COLO829 (cell line): Measurements from ENCODE around the gene ABCA9.
"Not testable (repeated sequence)": the region's sequence is repeated elsewhere in the genome, so short reads cannot be mapped to it uniquely, and the experiment has no call there.

ENCODE experiments used
- DNase-seq: peaks from one replicate; pipeline ENCODE4 v3.0.0; 2012; ENCODE audit warnings: low spot score

Gene ABCA9

GRCh38 chr17:69042308-69042707, 18.4 kb downstream of the ABCA9 start:
- no peak for DNase-seq

GRCh38 chr17:69031839-69032238, 28.9 kb downstream of the ABCA9 start:
- no peak for DNase-seq

DNA sequence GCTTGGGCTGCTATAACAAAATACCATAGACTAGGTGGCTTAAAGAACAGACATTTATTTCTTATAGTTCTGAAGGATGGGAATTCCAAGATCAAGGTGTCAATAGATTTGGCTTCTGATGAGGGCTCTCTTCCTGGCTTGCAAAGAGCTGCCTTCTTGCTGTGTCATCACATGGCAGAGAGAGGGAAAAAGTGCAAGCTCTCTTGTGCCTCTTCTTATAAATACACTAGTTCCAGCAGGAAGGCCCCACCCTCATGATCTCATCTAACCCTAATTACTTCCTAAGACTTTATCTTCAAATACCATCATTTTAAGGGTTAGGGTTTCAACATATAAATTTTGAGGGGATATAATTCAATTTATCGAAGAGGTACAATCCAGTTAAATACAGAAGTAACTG, 30.6 kb downstream of the ABCA9 start:
- no peak for DNase-seq

DNA sequence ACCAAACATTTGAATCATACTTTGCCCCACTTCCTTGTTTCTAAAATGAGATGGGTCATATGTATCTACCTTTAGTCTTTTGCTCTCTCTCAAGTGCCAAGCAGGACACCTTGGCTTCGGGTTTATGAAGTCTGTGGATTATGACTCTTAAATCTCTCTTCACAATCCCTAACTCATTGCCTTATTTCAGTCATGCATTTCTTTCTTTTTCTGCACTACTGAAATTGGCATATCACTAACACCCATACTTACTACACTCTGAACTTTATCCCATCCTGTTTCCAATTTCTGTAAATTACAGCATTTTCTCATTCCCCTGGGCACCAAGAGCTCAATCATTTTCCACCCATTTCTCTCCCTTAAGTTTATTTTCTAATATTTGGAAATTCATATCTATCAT, 42.0 kb downstream of the ABCA9 start:
- DNase-seq = no peak

DNA sequence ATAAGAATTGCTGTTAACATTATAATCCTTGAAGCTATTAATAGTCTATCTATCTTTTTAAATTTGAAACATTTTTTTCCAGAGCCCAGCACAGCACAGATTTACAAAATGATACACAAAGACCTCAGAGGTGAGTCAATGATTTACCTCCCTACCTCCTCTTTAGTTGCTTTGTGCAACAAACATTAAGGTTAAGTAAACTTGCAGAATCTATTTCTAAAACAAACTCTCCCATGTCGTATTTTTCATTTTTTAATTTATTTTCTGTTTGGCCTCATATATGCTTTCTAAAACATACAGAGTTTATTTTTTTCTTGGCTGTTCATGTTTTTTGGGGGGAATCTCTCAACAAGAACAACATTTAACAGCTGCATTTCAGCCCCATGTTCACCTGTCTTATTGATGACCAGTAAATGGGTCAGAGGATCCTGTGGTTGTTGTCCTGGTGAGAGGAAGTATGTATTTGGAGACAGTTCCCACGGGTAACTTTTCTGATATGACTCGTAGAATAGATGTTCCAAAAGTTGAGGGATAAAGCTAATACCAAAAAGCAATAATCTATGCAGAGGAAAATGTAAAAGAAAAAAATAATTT, 42.6 kb downstream of the ABCA9 start:
- no peak for DNase-seq

DNA sequence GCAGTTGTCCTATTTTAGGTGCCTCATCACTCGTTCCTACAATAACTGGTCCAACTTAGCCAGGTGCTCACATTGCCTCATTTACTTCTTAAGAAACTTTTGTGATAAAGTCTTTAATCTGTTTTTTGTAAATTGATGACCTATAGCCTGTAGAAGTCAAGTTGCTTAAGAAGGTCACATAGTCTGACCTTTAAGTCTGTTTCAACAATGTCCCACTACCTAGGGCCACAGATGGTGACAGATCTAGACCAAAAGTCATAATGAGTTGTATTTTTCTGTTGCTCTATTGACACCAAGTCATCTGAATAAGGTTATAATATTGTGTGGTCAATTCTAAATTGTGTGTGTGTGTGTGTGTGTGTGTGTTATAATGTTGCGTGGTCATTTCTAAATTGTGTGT, 45.1 kb downstream of the ABCA9 start:
- no peak for DNase-seq

DNA sequence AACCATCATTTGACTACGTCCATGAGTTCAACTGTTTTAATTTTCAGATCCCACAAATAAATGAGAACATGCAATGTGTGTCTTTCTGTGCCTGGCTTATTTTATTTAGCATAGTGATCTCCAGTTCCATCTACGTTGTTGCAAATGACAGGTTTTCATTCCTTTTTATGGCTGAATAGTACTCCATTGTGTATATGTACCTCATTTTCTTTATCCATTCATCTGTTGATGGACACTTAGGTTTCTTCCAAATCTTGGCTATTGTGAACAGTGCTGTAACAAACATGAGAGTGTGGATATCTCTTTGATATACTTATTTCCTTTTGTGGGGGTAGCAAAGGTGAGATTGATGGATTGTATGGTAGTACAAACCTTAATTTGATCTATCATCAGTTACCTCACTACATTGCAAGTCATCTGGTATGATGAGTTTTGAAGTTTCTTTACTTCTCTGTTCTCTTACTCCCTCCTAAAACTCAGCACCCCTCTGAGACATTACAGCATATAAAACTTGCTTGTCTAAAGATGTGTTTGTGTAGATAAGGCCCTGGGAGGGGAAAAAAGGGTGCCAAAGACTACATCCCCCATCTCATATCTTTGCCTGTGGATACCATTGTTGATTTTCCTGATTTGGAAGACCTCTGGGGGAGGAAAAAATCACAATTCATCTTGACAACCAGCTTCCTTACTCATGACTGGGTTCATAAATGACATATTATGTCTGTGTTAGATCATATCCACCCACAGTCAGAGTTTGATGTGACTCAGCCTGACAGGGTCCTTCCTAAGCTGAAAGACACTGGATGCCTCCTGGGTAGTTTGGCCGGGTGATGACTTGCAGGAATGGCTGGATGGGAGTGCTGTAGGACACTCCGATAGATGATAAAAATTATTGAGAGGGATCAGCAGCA, 47.6 kb downstream of the ABCA9 start:
- peak; percentile 8 for DNase-seq

GRCh38 chr17:69009930-69010329, 50.8 kb downstream of the ABCA9 start:
- DNase-seq = no peak

DNA sequence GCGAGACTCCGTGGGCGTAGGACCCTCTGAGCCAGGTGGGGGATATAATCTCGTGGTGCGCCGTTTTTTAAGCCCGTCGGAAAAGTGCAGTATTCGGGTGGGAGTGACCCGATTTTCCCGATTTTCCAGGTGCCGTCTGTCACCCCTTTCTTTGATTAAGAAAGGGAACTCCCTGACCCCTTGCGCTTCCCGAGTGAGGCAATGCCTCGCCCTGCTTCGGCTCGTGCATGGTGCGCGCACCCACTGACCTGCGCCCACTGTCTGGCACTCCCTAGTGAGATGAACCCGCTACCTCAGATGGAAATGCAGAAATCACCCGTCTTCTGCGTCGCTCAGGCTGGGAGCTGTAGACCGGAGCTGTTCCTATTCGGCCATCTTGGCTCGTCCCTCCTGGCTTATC, 56.0 kb downstream of the ABCA9 start:
- DNase-seq = not testable (repeated sequence)

DNA sequence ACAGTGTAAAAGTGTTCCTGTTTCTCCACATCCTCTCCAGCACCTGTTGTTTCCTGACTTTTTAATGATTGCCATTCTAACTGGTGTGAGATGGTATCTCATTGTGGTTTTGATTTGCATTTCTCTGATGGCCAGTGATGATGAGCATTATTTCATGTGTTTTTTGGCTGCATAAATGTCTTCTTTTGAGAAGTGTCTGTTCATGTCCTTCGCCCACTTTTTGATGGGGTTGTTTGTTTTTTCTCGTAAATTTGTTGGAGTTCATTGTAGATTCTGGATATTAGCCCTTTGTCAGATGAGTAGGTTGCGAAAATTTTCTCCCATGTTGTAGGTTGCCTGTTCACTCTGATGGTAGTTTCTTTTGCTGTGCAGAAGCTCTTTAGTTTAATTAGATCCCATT, 61.0 kb downstream of the ABCA9 start:
- DNase-seq = not testable (repeated sequence)

DNA sequence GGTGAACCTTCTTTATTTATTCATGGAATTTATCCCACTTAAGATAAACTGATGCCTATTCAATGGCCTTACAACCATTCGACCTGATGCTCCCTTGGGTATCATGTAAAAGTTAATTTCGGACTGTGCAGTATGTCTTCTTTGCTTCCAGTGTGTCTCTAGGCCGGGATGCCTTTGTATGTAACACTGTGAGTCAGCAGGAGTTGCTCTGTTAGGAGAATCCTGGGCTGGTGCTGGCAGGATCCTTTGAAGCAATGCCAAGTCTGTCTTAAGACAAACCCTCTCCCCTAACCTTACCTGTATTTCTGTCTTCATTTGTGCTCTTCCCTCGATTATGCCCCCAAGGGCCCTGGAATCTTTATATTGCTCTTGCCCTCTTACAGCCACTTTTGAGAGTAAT, 67.6 kb downstream of the ABCA9 start:
- DNase-seq = no peak

GRCh38 chr17:68987966-68988365, 72.8 kb downstream of the ABCA9 start:
- no peak for DNase-seq

DNA sequence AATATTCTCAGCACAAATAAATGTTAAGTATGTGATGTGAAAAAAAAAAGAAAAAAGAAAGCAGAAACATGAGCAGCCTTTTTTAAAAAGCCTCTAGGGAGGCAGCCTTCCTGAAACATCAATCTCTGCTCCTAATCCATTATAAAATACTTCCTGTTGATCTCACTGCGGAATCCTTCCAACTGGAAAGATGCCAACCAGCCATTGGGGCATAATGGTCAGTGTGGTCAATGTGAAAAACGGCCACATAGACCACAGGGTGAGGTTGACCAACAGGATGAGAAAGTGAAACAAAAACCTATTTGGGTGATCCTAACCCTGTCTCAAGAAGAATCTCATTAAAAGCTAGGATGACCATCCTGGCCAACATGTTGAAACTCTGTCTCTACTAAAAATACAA, 79.4 kb downstream of the ABCA9 start:
- DNase-seq = peak; percentile 81

- DNase-seq = no peak
These were observed 87.5 kb downstream of the ABCA9 start for GRCh38 chr17:68973098-68973846.

- peak; percentile 61 for DNase-seq
These were observed 88.5 kb downstream of the ABCA9 start for GRCh38 chr17:68972119-68972704.

- DNase-seq = no peak
These were observed 91.6 kb downstream of the ABCA9 start for GRCh38 chr17:68969101-68969500.

DNA sequence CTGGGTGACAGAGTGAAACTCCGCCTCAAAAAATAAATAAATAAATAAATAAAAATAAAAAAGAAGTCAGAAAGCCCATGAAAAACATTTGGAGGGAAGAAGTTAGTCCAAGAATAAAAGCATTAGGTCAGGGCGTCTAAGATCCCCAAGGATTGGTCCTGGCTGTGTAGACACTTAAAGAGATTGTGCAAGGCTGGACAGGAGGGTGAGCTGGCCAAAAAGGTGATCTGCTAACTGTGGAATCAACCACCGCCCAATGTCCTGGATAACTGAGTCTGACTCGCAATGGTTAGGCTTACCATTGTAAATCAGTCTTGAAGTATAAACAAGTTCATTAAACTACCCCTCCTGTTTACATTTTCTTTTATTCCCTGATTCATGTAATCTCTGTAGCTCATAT, 96.8 kb downstream of the ABCA9 start:
- DNase-seq = no peak

DNA sequence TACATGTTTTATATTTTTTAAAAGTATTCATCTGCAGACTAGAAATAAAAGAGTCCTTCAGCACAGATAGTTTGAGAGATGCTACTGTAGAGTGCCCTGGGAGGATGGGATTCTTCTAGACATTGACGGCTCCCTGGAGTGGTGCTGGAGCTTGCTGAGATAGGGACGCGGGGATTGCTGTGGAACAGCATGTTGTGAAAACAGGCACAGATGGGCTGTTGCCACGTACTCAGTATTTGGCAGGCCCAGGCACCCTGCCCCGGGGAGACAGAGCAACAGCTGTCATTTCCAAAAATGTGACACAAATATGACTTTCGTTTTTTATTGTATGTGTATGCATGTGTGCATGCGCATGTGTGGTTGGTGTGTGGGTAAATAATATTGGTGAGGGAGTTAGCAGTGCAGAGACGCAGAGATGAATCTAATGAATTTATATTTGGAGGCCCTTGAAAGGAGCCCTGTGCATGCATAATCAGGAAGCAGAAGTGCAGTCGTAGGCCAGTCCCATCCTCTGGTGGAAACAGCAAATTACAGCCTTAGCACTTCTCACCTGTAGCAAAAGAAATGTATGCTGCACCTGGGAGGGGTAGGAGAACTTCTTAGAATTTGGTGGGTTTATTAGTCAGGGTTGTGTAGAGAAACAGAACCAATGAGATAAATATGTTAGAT, 99.4 kb downstream of the ABCA9 start:
- no peak for DNase-seq

DNA sequence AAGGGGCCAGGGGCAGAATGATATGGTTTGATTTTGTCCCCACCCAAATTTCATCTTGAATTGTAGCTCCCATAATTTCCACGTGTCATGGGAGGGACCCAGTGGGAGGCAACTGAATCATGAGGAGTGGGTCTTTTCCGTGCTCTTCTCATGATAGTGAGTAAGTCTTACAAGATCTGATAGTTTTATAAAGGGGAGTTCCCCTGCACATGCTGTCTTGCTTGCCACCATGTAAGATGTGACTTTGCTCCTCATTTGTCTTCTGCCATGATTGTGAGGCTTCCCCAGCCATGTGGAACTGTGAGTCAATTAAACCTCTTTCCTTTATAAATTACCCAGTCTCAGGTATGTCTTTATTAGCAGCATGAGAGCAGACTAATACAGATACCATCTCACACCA, 101.6 kb downstream of the ABCA9 start:
- not testable (repeated sequence) for DNase-seq

GRCh38 chr17:68957944-68958343, 102.8 kb downstream of the ABCA9 start:
- no peak for DNase-seq

DNA sequence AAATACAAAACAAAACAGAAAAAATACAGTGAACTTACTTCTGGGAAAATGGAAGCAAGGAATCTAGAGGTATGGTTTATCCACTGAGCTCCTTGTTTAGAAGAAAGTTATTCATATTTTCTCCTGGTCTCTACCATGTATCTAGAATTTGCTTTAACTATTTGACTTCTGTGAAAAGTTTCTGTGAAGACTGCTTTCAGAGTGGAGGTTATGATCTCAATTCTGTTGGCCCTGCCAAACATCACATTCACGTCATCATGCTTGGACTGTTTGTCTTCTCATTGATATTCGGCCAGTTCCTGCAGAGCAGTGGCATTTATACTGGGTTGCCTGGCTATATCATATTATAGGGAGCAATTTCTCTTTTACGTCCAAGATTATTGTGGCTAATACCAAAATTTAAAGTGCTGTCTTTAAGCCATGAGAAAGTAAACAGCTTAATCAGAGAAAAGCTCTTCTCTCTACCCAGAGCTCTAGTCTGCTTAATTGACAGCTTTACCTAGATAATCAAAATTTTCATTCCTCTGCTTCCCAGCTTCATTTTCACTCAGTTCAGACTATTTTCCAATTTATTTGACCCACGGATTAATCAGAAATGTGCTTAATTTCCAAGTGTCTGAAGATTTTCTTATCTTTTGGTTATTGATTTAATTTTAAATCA, 105.4 kb downstream of the ABCA9 start, which contains the start of gene ABCA8:
TSS of gene ABCA8 (minus strand) at position 212 of the 661 bp plus-strand sequence. CDS start 13,358 bp downstream, outside the sequence.
- DNase-seq = no peak
